CD1c-positive myeloid dendritic cell (primary cell): ENCODE measurements around the gene ACSF2.
"Not testable (repeated sequence)": the region's sequence is repeated elsewhere in the genome, so short reads cannot be mapped to it uniquely, and the experiment has no call there.

ENCODE experiments used
- DNase-seq: peaks from one replicate; pipeline ENCODE4 v3.0.0-alpha.2; 2016; ENCODE audit errors: extremely low spot score

The ACSF2 gene

GRCh38 chr17:50464121-50464520 lies 38.1 kb downstream of the ACSF2 start:
- DNase-seq = no peak

- no peak for DNase-seq
Measured at GRCh38 chr17:50464736-50465135, 38.7 kb downstream of the ACSF2 start.

- no peak for DNase-seq
Measured at GRCh38 chr17:50465171-50465570, 39.2 kb downstream of the ACSF2 start.

DNA sequence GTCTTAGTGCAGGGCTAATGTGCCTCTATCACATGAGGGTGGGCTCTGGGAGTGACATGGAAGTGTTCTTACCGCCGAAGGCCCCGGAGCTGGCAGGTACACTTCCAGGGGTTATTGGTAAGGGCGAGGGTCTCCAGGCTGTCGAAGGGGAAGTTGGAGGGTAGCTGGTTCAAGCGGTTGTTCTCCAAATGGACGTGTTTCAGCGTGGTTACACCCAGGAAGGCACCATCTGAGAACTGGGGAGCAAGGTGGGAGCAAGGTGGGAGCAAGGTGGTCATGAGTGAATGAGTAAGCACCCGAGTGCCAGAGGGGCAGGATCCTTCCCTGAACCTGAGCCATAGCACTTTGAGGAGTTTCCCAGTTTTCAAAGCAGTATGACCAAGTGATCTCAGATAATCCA lies 39.6 kb downstream of the ACSF2 start:
- DNase-seq = no peak

DNA sequence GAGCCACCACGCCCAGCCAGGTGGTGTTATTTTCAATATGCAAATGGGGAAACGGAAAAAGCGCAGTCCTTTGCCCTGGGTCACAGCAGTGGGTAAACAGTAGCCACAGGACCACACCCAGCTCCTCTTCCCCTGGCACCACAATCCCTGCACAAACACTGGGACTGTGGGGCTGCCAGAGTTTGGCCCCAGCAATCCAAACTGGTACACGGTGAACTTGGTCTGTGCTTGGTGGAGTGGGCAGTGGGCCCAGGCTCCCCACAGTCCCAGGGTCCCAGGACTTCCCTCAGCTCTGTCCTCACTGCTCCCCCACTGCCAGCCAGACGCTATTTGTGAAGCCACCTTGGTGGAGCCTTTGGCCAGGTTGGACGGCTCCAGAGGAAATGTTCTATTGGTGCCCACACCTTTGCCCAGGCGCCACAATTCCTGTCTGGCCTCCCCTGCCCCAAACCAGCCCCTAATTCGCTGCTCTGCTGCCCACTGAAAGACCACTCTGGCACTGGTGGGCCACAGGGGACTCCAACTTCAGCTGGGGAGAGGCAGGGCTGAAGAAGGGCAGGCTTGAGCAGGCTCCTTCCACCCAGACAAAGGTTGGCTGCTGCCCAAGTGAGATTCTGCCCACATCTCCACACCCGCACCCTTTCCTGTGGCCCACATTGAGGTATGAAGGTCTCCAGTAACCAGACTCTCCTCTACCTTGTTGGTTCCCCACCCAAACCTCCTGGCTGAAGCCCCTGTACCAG lies 40.5 kb downstream of the ACSF2 start:
- DNase-seq = no peak

DNA sequence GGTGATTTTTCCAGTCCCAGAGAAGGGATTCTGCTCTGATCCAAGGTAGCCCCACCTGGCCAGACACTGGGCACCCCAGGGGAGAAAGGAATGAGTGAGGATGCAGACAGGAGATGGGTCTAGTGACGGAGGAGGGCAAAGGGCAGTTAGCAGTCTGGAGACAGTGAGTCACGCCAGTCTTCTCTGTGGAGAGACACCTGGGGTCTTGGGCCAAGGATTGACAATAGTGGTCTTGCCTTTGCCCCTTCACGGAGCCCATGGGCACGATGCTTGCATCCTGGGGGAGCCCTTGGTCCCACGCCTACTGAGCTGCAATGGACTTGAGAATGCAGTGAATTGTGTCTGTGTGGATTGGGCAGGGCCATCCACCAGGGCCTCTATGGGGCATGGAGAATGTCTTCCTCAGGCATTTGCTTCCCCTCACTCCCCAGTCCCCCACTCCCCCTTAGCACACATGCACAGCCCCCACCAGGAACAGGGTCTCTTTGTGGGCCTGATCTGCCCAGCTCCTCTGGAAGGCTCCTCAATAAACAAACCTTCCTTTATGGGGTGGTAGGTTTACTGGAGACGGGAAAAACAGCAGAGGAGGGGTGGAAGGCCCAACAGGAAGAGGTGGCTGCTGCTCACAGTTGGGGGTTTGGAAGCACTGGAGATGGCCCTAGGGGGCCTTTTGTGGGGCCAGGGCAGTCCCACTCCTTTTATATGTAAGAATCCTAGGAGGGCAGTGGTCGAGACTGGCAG lies 41.3 kb downstream of the ACSF2 start:
- DNase-seq = no peak

- DNase-seq = no peak
Measured at GRCh38 chr17:50467855-50468303, 41.9 kb downstream of the ACSF2 start.

GRCh38 chr17:50468304-50469207 lies 42.5 kb downstream of the ACSF2 start, which contains the start of gene CHAD:
Gene CHAD (minus strand): TSS chr17:50468880. CDS start chr17:50468813, 67 bp downstream.
- no peak for DNase-seq

GRCh38 chr17:50469208-50469605 lies 43.2 kb downstream of the ACSF2 start:
- no peak for DNase-seq

GRCh38 chr17:50469671-50470305 lies 43.8 kb downstream of the ACSF2 start:
- no peak for DNase-seq

DNA sequence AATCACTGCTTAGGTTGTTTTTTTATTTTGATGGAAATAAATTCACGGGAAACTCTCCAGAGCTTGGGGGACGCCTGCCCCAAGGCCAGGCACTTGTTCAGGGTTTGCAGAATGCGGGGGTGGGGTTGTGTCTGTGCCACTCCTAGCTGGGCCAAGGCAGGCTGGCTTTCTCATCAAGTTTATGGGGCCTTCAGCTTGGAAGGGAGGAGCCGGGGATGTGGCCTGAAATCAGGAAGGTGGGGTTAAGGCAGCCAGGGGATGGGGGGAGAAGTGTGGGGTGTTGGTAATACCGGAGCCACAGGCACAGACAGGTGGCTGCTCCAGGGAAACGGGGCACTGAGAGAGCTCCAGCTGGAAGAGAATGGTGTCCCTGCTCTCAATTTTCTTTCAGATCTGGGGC lies 44.4 kb downstream of the ACSF2 start:
- no peak for DNase-seq

DNA sequence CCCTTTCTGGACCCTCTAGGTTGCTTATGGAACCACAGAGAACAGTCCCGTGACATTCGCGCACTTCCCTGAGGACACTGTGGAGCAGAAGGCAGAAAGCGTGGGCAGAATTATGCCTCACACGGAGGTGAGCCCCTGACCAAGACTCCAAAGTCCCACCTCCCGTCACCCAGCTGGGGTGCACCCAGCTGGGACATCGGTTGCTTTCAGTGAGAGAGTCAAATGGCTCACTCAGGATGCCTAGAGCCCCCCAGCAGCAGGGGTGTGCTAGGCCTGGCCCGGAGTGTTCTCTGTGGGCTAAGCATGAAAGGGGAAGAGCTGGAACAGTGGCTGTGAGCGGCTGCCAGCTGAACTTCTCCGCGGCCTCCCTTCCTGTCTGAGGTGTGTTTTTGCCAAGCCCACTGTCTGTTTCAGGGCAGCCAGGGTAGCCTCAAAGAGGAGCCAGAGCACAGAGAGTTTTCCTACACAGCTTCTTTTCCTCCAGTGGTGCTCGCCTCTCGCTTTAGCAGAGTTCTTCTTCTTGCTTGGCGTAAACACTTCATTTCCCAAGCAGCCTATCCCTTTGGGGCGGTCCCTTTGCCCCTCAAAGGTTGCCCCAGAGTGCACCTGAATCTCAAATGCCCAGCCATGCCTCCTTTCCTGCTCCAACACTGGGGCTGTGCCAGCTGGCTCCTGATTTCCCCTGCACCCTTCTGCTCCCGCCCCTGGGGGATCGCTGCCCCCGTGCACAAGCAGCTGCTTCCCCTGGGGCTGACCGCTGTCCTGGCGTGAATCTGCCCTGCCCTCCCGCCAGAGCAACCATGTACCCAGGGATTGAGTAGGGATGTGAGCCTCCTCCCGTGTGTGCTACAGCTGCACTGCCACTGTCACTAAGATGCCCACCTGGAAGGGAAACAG lies 45.2 kb downstream of the ACSF2 start:
- no peak for DNase-seq

DNA sequence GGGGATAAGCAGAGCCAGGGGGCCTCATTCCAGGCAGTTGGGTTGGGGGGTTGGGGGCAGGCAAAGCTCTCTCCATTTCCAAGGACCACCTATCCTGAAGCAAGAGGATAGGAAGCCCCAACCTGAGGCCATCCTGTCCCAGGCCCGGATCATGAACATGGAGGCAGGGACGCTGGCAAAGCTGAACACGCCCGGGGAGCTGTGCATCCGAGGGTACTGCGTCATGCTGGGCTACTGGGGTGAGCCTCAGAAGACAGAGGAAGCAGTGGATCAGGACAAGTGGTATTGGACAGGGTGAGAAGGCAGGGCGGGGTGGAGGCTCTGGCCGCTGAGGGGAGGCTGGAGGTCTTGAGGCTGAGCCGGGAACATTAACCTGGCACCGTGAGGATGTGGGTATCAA lies 46.3 kb downstream of the ACSF2 start:
- no peak for DNase-seq

- DNase-seq = not testable (repeated sequence)
Measured at GRCh38 chr17:50472761-50473161, 46.7 kb downstream of the ACSF2 start.

DNA sequence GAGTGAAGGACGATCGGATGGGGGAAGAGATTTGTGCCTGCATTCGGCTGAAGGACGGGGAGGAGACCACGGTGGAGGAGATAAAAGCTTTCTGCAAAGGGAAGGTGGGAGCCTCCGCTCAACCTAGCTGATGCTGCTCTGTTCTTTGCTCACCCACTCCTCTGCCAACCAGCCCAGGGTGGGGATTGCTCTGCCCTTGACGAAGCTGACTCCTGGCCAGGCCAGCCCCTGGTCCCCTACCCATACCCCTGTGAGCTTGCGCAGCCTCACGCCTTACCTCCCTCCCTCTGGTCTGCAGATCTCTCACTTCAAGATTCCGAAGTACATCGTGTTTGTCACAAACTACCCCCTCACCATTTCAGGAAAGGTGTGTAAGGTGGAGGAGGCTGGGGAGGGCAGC lies 47.9 kb downstream of the ACSF2 start:
- DNase-seq = no peak

DNA sequence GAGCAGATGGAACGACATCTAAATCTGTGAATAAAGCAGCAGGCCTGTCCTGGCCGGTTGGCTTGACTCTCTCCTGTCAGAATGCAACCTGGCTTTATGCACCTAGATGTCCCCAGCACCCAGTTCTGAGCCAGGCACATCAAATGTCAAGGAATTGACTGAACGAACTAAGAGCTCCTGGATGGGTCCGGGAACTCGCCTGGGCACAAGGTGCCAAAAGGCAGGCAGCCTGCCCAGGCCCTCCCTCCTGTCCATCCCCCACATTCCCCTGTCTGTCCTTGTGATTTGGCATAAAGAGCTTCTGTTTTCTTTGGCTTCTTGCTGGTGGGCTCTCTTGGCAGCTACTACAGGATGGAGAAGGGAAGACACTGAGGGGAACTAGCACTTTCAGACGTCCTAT lies 48.5 kb downstream of the ACSF2 start:
- DNase-seq = no peak

- no peak for DNase-seq
Measured at GRCh38 chr17:50475362-50475761, 49.3 kb downstream of the ACSF2 start.

DNA sequence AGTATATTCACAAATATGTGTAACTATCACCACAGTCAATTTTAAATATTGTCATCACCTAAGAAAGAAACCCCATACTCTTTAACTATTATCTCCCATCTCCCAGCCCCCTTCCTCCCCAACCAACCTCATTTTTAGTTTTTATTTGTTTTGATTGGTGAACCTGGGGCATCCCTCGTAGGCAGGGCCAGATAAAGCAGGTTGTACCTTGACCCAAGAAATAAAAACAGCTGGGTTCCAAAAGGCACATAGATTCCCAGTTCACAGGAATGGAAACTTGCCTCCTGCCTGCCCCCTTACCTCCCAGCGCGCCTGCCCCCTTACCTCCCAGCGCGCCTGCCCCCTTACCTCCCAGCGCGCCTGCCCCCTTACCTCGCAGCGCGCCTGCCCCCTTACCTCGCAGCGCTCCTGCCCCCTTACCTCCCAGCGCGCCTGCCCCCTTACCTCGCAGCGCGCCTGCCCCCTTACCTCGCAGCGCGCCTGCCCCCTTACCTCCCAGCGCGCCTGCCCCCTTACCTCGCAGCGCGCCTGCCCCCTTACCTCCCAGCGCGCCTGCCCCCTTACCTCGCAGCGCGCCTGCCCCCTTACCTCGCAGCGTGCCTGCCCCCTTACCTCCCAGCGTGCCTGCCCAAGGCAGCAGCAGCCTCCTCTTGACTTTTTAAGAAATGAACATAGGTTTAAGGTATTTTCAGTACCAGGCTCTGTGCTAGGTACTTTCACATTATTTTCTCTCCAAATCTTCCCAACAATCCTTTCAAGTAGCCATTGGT lies 49.9 kb downstream of the ACSF2 start:
- not testable (repeated sequence) for DNase-seq

GRCh38 chr17:50476545-50477315 lies 50.7 kb downstream of the ACSF2 start:
- no peak for DNase-seq
